Stomach (tissue), 9 donors: ENCODE results near the gene CFAP299. TPM values are rescaled to one million over a fixed set of nuclear protein-coding genes. Genes with fewer than 3 reads are reported as not detected.
"Not testable (repeated sequence)": the region's sequence is repeated elsewhere in the genome, so short reads cannot be mapped to it uniquely, and the experiment has no call there.

Source experiments
- DNase-seq, 2 donors: peaks; one replicate each; pipeline versions ENCODE4 v3.0.0 to v3.0.0-alpha.2; 2013 to 2019
- H3K27ac ChIP-seq, 5 donors: fragments of 200-600 bp in 4 of 5; sonication (generic) in 4 of 5; one replicate each; pipeline ENCODE4 v1.5.1; 2013 to 2019; ENCODE audit warnings: mild to moderate bottlenecking in 1 of 5, moderate library complexity in 1 of 5
- H3K27me3 ChIP-seq, 3 donors: fragments of 200-600 bp; sonication (generic); one replicate each; pipeline ENCODE4 v1.5.1; 2017 to 2019; ENCODE audit warnings: mixed run types in 1 of 3
- H3K36me3 ChIP-seq, 4 donors: fragments of 200-600 bp; sonication (generic); 1 replicate in 3 of 4; 2 replicates in 1 of 4; pipeline ENCODE4 v1.5.1; 2016 to 2019
- H3K4me1 ChIP-seq, 4 donors: fragments of 200-600 bp; sonication (generic); one replicate each; pipeline ENCODE4 v1.5.1; 2016 to 2019
- H3K4me3 ChIP-seq, 4 donors: fragments of 200-600 bp; sonication (generic) in 3 of 4; one replicate each; pipeline ENCODE4 v1.5.1; 2016 to 2019; ENCODE audit warnings: mild to moderate bottlenecking in 1 of 4
- H3K9me3 ChIP-seq, 4 donors: fragments of 200-600 bp; sonication (generic); one replicate each; pipeline ENCODE4 v1.5.1; 2016 to 2019
- CTCF ChIP-seq, 7 experiments: fragments of 450-650 bp in 4 of 7; fragments of 200-600 bp in 3 of 7; sonication (generic) in 3 of 7; IDR thresholded peaks; one replicate each; pipeline ENCODE4 v1.5.1; 2016 to 2019; ENCODE audit warnings: antibody characterized with exemption in 7 of 7, control low read depth in 2 of 7, mild to moderate bottlenecking in 1 of 7
- EP300 ChIP-seq: sonication (generic); formaldehyde crosslinking; IDR thresholded peaks from one replicate; pipeline ENCODE4 v1.6.1; 2017; ENCODE audit warnings: antibody characterized with exemption
- POLR2A ChIP-seq, 4 donors: fragments of 450-650 bp; IDR thresholded peaks; one replicate each; pipeline ENCODE4 v1.6.1; 2016; ENCODE audit warnings: antibody characterized with exemption in 4 of 4, control low read depth in 2 of 4, mild to moderate bottlenecking in 1 of 4, moderate library complexity in 1 of 4
- POLR2AphosphoS5 ChIP-seq, 3 donors: sonication (generic); formaldehyde crosslinking; IDR thresholded peaks; one replicate each; pipeline ENCODE4 v1.6.1; 2016; ENCODE audit warnings: antibody characterized with exemption in 3 of 3
- WGBS, 5 donors: extraction: QIAGEN DNeasy Blood & Tissue Kit in 3 of 5; methylation state at CpG; one replicate each; pipeline versions ENCODE4 v1.1.5 to v1.1.7; 2013 to 2018; 5-methylcytosine and 5-hydroxymethylcytosine counted together
- intact Hi-C: fragments of 100-400 bp; cut with DNase I; formaldehyde crosslinking; loops from one replicate; pipeline ENCODE4 v1.15.1; 2023; ENCODE audit warnings: low total_unique reads
- polyA plus RNA-seq, 3 donors: library from polyadenylated mRNA; stranded (reverse); fragments of 200-250 nt; gene quantifications; one replicate each; pipeline ENCODE4 v1.2.3, GENCODE V29; 2013
- total RNA-seq, 5 donors: library from RNA; depleted of rRNA; stranded (reverse); fragments of >200 nt; gene quantifications; one replicate each; pipeline versions ENCODE4 v1.1.0 to v1.2.3, GENCODE V29; 2014 to 2016
- donor health status: healthy with polysubstance abuse.
- donor health status: Bipolar disorder and iron deficiency.
- donor health status: healthy.

Gene CFAP299
- total and polyA plus RNA-seq, 8 donors = 0.73 TPM; not detected in 7

- intact Hi-C loops = no loop called here
- WGBS, 5 donors = 10 to 31% (median 16%) methylated on average over 7 to 10 of the region's 10 CpGs
- Histone ChIP-seq H3K9me3 (peaks cover 0 to 12% (median under 1%) of the 10 kb centered on the region in 4 donors), H3K4me3 (peak overlapping the region in 3 of 4 donors; percentile 50 to 68 (median 64)), H3K27ac (no peak overlapping the region), H3K27me3 (peaks cover 0 to 27% (median 14%) of the 10 kb centered on the region in 3 donors), H3K4me1 (peaks cover 6 to 19% (median 17%) of the 10 kb centered on the region in 4 donors), H3K36me3 (no peaks in the 10 kb centered on the region)
- DNase-seq = peak in 1 of 2 donors; percentile 57
- TF ChIP-seq POLR2A (IDR thresholded peaks at IDR 0.05) (no peak), CTCF (IDR thresholded peaks at IDR 0.05) (no peak), EP300 (no peak), POLR2AphosphoS5 (IDR thresholded peaks at IDR 0.05) (no peak)
Observed at GRCh38 chr4:80336582-80336981, 1.1 kb downstream of the CFAP299 start.

- no peaks in the 10 kb centered on the region for H3K36me3 ChIP-seq
- H3K27ac ChIP-seq = no peak overlapping the region
- intact Hi-C loops = no loop called here
- DNase-seq = no peak
- H3K27me3 ChIP-seq = peaks cover 0 to 20% (median 14%) of the 10 kb centered on the region in 3 donors
- H3K4me1 ChIP-seq = peaks cover 6 to 18% (median 16%) of the 10 kb centered on the region in 4 donors
- H3K9me3 ChIP-seq = peaks cover 0 to 33% (median 13%) of the 10 kb centered on the region in 4 donors
- 54 to 65% (median 63%) methylated on average over 2 of the region's 2 CpGs for WGBS, 5 donors
- TF ChIP-seq POLR2AphosphoS5 (IDR thresholded peaks at IDR 0.05) = no peak
- H3K4me3 ChIP-seq = no peak overlapping the region
Observed at GRCh38 chr4:80340036-80340435, 4.5 kb downstream of the CFAP299 start.

GRCh38 chr4:80342684-80343083, 7.2 kb downstream of the CFAP299 start:
- intact Hi-C loops, H3K36me3 ChIP-seq, H3K27ac ChIP-seq, H3K4me3 ChIP-seq, H3K4me1 ChIP-seq, DNase-seq, H3K27me3 ChIP-seq: not testable (repeated sequence)
- peaks cover 0 to 38% (median 16%) of the 10 kb centered on the region in 4 donors for H3K9me3 ChIP-seq

GRCh38 chr4:80343887-80344286, 8.4 kb downstream of the CFAP299 start:
- Histone ChIP-seq H3K27me3 (peaks cover 0 to 5% (median 0%) of the 10 kb centered on the region in 3 donors), H3K4me1 (no peaks in the 10 kb centered on the region), H3K4me3 (no peak overlapping the region), H3K9me3 (peaks cover 0 to 38% (median 16%) of the 10 kb centered on the region in 4 donors), H3K27ac (no peak overlapping the region), H3K36me3 (no peaks in the 10 kb centered on the region)
- intact Hi-C loops = no loop called here
- DNase-seq = no peak
- TF ChIP-seq EP300 (no peak), POLR2A (IDR thresholded peaks at IDR 0.05) (no peak), POLR2AphosphoS5 (IDR thresholded peaks at IDR 0.05) (no peak)

- H3K4me1 ChIP-seq = no peaks in the 10 kb centered on the region
- H3K4me3 ChIP-seq = no peak overlapping the region
- H3K36me3 ChIP-seq = no peaks in the 10 kb centered on the region
- no peak for TF ChIP-seq POLR2AphosphoS5 (IDR thresholded peaks at IDR 0.05)
- TF ChIP-seq CTCF (IDR thresholded peaks at IDR 0.05) = no peak
- TF ChIP-seq POLR2A (IDR thresholded peaks at IDR 0.05) = no peak
- H3K27ac ChIP-seq = no peak overlapping the region
- WGBS, 5 donors = 35 to 61% (median 48%) methylated on average over 3 of the region's 3 CpGs
- H3K9me3 ChIP-seq = no peaks in the 10 kb centered on the region
- H3K27me3 ChIP-seq = peaks cover 0 to 17% (median 6%) of the 10 kb centered on the region in 3 donors
- intact Hi-C loops = loop anchor here (5.0 kb wide), 1 partner anchor 627 kb away; no protein-coding TSS in a partner anchor
- no peak for DNase-seq
Observed at GRCh38 chr4:80360084-80360483, 24.6 kb downstream of the CFAP299 start.

GRCh38 chr4:80360900-80361299, 25.4 kb downstream of the CFAP299 start:
- Histone ChIP-seq H3K9me3 (no peaks in the 10 kb centered on the region), H3K27ac (no peak overlapping the region), H3K4me1 (no peaks in the 10 kb centered on the region), H3K36me3 (no peaks in the 10 kb centered on the region), H3K27me3 (peaks cover 0 to 17% (median 6%) of the 10 kb centered on the region in 3 donors), H3K4me3 (no peak overlapping the region)
- intact Hi-C loops = loop anchor here (5.0 kb wide), 1 partner anchor 626 kb away; no protein-coding TSS in a partner anchor
- TF ChIP-seq POLR2AphosphoS5 (IDR thresholded peaks at IDR 0.05) (no peak), EP300 (no peak), CTCF (IDR thresholded peaks at IDR 0.05) (no peak), POLR2A (IDR thresholded peaks at IDR 0.05) (no peak)
- 41 to 58% (median 48%) methylated on average over 3 of the region's 3 CpGs for WGBS, 5 donors
- DNase-seq = no peak
